Measurements from ENCODE around the gene PORCN.

Gene PORCN

DNA sequence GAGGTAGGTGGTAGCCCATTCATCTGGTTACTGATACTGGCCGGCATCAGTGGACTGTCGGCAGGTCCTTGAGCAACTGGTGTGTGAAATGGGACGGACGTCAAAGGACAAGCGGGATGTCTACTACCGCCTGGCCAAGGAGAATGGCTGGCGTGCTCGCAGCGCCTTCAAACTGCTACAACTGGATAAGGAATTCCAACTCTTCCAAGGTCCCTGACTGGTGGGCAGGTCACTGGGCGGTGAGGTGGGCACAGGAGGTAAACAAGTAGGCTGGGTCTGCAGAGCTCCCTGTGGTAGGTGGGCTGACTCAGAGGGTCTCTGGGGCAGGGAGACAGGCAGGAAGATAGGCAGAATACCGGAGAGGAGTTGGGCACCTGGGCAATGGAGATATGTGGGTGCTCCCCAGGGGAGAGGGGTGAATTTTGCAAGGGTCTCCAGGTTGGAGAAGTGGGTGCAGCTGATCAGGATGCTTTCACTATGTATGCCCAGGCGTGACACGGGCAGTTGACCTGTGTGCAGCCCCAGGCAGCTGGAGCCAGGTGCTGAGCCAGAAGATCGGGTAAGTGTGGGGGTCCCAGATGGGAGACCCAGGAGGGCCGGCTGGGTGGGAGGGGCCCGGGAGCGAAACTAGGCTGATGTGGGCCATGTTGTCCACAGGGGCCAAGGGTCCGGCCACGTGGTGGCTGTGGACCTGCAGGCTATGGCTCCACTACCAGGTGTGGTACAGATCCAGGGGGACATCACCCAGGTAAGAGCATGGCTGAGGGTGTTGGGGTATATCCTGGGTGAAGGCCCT, 30.6 kb upstream of the PORCN start:
- no peak for DNase-seq

GRCh38 chrX:48478806-48479205, 30.0 kb upstream of the PORCN start:
- DNase-seq: no peak

- no peak for DNase-seq
Observed at GRCh38 chrX:48480142-48480541, 28.6 kb upstream of the PORCN start.

GRCh38 chrX:48480583-48480982, 28.2 kb upstream of the PORCN start:
- DNase-seq: no peak

GRCh38 chrX:48482526-48482925, 26.3 kb upstream of the PORCN start:
- no peak for DNase-seq

- DNase-seq: no peak
Observed at GRCh38 chrX:48487362-48487798, 21.4 kb upstream of the PORCN start.

GRCh38 chrX:48488034-48488433, 20.8 kb upstream of the PORCN start:
- DNase-seq: no peak

- no peak for DNase-seq
Observed at GRCh38 chrX:48489296-48489695, 19.5 kb upstream of the PORCN start.

DNA sequence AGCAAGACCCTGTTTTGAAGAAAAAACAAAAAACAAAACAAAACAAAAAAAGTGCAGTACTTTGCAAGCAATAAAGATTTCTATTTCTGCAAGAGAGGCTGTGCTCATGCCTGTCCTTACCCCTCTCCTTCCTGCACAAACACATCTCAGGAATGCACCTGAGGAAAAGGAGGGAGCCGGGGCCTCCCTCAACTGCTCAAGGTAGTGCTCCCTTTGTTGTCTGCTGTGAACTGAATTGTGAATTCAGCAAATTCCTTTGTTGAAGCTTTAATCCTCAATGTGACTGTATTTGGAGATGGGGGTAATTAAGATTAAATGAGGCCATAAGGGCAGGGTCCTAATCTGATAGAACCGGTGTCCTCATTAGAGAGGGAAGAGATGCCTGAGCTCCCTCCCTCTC, 18.9 kb upstream of the PORCN start:
- DNase-seq: no peak

GRCh38 chrX:48490661-48491060, 18.1 kb upstream of the PORCN start:
- DNase-seq: no peak

GRCh38 chrX:48491809-48492208, 17.0 kb upstream of the PORCN start:
- DNase-seq: no peak

DNA sequence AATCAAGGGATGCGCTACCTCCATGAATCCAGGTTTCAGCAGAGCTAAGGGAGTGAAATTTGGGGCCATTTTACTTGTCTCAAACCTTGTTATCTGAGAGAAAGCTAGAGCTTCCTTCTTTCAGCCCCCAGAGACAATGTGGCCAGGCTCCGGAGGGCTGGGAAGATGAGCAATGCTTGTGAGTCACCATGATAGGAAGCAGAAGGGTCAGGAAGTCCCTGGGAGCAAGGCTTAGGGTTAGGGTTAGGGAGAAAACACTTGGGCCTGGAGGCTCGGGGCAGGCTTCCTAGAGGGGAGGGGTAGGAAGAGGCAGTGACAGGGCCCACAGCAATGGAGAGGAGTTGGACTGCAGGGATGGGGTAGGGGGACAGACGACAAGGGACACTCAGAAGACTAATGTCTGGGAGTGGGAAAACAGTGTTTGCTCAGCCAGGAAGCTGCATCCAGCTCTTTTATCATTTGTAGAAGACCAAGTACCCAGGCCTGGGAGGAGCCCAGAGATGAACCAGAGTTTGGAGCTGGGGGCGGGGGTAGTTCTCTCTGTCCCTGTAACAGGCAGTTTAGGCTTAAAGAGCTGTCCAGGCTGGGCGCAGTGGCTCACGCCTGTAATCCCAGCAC, 16.4 kb upstream of the PORCN start:
- DNase-seq: no peak

DNA sequence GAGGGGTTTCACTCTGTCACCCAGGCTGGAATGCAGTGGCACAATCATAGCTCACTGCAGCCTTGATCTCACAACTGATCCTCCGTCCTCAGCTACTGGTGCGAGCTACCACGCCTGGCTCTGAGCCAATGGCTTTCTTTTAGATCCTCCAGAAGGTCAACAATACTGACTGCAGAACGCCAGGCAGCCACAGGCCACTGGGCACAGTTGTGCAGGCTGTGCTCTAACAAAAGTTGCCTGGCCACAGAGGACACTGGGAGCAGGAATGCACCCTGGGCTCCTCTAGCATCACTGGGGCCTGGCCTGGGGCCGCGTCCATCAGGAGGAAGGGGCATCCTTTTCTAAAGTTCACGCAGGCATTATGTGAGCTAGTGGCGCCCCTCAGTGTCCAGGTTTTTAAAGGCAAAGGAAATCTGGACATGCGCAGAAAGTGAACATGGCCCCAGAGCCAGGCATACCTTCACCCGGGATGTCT, 14.9 kb upstream of the PORCN start:
- no peak for DNase-seq

DNA sequence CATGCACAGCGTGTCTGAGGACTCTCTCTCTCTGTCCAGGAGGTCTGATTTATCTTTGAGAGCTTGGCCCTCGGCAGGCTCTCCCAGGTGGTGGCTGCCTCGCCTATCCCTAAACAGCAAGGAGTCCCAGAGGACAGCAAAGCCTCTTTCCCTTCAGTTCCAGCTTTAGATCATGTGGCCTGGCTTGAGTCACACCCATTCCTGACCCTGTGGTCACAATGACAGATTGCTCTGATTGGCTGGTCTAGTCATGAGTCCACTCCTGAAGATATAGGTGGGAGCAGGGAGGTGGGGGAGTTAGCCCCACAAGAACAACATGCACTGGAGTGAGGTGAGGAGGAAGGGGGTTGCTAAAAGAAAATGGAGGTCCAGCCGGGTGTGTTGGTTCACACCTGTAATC, 12.1 kb upstream of the PORCN start:
- no peak for DNase-seq

DNA sequence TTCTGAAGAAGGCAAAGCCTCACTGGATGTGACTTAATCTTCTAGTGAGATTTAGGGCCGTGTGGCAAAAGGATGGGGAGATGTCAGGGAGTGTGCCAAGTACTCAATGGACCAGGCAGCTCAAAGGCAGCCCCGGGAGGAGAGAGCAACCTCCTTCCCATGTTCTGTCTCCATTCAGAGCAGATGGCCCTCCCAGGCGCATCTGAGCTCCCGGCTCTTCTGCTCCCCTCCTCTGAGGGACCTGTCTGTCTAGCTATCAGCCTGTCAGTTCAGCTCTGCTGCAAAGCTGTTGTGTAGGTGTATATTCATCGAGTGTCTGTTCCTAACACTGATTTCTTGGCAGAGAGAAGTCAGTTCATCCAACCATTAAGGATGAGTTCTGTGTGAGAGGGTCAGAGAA, 10.9 kb upstream of the PORCN start:
- no peak for DNase-seq

DNA sequence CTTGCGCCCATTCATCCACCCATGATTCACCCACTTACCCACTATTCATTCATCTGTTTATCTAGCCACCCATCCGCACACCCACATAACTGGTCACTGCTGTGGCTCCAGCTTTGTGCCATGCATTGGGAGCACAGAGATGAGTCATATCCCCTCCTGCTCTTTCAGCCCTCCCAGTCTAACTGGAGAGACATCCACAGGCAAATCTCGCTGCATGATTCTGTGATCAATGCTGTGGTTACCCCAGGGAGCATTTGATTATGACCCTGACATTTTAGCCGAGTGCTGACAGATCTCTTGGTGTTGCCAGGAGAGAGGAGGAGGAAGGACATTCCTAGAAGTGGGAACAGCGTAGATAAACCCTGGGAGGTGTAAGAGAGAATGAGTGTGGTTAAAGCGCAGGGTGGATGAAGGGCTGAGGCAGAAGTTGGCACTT, 10.4 kb upstream of the PORCN start:
- no peak for DNase-seq

- no peak for DNase-seq
Observed at GRCh38 chrX:48504261-48504660, 4.5 kb upstream of the PORCN start.

GRCh38 chrX:48505481-48505880, 3.3 kb upstream of the PORCN start:
- DNase-seq: no peak

DNA sequence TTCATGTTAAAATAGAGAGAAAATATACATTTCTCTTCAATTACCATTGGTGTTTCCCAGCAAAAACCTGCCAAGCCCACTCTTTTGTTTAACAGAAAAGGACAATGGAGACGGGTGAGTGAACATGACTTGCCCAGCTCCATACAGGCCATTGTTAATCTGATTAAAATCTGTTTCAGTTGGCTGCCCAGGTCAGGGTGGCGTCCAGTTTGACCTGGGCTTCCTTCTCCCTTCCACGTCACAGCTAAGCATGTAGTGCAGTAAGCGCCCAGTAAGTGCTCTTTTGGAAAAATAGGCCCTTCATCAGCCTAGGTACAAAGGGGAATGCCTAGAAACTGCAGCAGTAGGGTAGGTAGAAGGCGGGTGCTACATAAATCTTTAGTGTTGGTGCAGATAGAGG, 1.5 kb upstream of the PORCN start:
- no peak for DNase-seq

DNA sequence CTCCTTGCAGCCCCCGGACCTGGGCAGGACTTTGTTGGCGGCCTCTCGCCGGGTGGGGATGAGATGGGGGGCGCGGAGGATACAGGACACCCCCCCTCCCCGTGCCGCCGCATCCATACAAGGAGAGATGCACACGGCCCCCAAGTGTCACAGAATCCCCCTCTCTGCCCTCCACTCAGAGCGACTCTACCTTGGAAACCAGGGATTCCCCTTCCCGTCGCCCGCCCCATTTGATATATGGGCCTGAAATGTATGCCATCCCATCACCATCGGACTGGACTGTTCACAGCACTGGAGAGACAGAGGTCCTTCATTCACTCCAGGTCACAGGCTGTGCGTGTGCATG, 426 bp downstream of the PORCN start:
- DNase-seq: no peak

DNA sequence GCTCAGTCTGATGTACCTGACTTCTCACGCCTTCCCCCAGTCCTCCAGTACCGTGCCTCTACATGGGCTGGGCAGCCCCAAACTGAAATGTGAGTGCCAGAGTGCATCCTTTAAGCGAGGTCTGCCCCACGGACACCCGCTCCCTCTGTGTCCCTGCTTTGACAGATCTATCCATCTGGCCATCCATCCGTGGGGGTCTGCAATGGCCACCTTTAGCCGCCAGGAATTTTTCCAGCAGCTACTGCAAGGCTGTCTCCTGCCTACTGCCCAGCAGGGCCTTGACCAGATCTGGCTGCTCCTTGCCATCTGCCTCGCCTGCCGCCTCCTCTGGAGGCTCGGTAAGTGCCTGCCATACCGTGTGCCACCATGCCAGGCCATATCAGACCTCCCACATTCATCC, 827 bp downstream of the PORCN start:
- no peak for DNase-seq

- no peak for DNase-seq
Observed at GRCh38 chrX:48511560-48511959, 2.8 kb downstream of the PORCN start.

DNA sequence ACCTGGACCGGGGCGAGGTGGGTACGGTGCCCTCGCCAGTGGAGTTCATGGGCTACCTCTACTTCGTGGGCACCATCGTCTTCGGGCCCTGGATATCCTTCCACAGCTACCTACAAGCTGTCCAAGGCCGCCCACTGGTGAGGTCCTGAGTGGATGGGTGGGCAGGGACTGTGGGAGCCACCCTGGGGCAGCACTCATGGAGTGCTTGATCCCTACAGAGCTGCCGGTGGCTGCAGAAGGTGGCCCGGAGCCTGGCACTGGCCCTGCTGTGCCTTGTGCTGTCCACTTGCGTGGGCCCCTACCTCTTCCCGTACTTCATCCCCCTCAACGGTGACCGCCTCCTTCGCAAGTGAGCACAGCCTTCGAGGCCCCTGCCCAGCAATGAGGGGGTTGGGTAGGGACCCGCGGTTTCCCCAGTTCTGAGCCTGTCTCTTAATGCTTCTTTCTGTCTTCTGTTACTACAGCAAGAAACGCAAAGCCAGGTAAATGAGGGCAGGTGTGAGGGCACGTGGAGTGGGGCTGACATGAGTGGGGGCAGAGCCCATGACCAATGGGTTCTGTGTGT, 3.7 kb downstream of the PORCN start:
- no peak for DNase-seq

GRCh38 chrX:48513670-48514069, 4.9 kb downstream of the PORCN start:
- DNase-seq: no peak

Data from COR-L47 (cell line).